H1 (cell line): ENCODE measurements around the gene SLC25A47. TPM values are rescaled to one million over a fixed set of nuclear protein-coding genes. Genes with fewer than 3 reads are reported as not detected.
A peak's percentile ranks its signal among the peaks of the same experiment; 100 is the strongest.

Experiments
- CTCF ChIA-PET: fragments of 300-600 bp; sonication (Branson Sonifier 250); formaldehyde crosslinking; loops from one replicate; lab custom pipeline; 2021; ENCODE audit not compliant: partially characterized antibody; lab: Charles Lee
- POLR2A ChIA-PET: fragments of 300-600 bp; sonication (Branson Sonifier 250); formaldehyde crosslinking; loops from one replicate; lab custom pipeline; 2021; ENCODE audit warnings: inconsistent platforms; ENCODE audit not compliant: partially characterized antibody; lab: Charles Lee
- DNase-seq, 2 experiments: peaks; one replicate each; pipeline versions ENCODE4 v3.0.0 to v3.0.0-alpha.2; 2010 to 2022; ENCODE audit warnings: low spot score in 2 of 2, low read depth in 1 of 2, mixed read lengths in 1 of 2
- FAIRE-seq: peaks from 2 replicates; lab custom pipeline; 2011; peaks lifted over from hg19 to GRCh38; lab: Jason Lieb, UNC
- H2AFZ ChIP-seq: 2 replicates; pipeline ENCODE4 v1.8.1; 2012; ENCODE audit warnings: low read length, inconsistent platforms
- H2AK5ac ChIP-seq: 2 replicates; pipeline ENCODE4 v1.6.1; 2013; ENCODE audit warnings: low read depth, low read length
- H2BK120ac ChIP-seq: replicated peaks from 2 replicates; pipeline ENCODE3; 2013; ENCODE audit warnings: low read depth, low read length, inconsistent platforms
- H2BK12ac ChIP-seq: 2 replicates; pipeline ENCODE4 v1.6.1; 2013; ENCODE audit warnings: low read depth, low read length
- H2BK15ac ChIP-seq: 2 replicates; pipeline ENCODE4 v1.6.1; 2013; ENCODE audit warnings: low read length
- H2BK20ac ChIP-seq: 2 replicates; pipeline ENCODE4 v1.6.1; 2013; ENCODE audit warnings: low read length
- H2BK5ac ChIP-seq: 2 replicates; pipeline ENCODE4 v1.6.1; 2013; ENCODE audit warnings: low read depth, low read length
- H3K14ac ChIP-seq: 2 replicates; pipeline ENCODE4 v1.6.1; 2013; ENCODE audit warnings: inconsistent platforms; ENCODE audit not compliant: insufficient read length
- H3K18ac ChIP-seq: 2 replicates; pipeline ENCODE4 v1.6.1; 2013; ENCODE audit warnings: low read length; ENCODE audit errors: extremely low read depth
- H3K23ac ChIP-seq: 2 replicates; pipeline ENCODE4 v1.6.1; 2013; ENCODE audit warnings: inconsistent platforms; ENCODE audit not compliant: insufficient read length
- H3K23me2 ChIP-seq: 2 replicates; pipeline ENCODE4 v1.6.1; 2013; ENCODE audit warnings: low read depth, low read length
- H3K27ac ChIP-seq: 2 replicates; pipeline ENCODE4 v1.6.1; 2011; ENCODE audit warnings: low read depth, low read length, inconsistent platforms
- H3K27me3 ChIP-seq, 4 experiments: replicated peaks in 1 of 4; 1 replicate in 1 of 4; 2 replicates in 3 of 4; pipeline versions ENCODE4 v1.6.1 to v1.8.1; 2011 to 2013; ENCODE audit warnings: low read length in 3 of 4, mild to moderate bottlenecking in 3 of 4, inconsistent platforms in 2 of 4, mixed read lengths in 2 of 4, moderate library complexity in 1 of 4; ENCODE audit not compliant: control insufficient read depth in 3 of 4, insufficient read depth in 3 of 4; ENCODE audit errors: extremely low read depth in 1 of 4
- H3K36me3 ChIP-seq, 4 experiments: 2 replicates each; pipeline versions ENCODE4 v1.6.1 to v1.8.1; 2011 to 2013; ENCODE audit warnings: mild to moderate bottlenecking in 4 of 4, low read length in 3 of 4, moderate library complexity in 2 of 4, control low read depth in 1 of 4, inconsistent platforms in 1 of 4; ENCODE audit not compliant: insufficient read depth in 4 of 4, control insufficient read depth in 2 of 4
- H3K4ac ChIP-seq: replicated peaks from 2 replicates; pipeline ENCODE3; 2013; ENCODE audit warnings: low read length, low read depth, mixed read lengths, inconsistent platforms; ENCODE audit not compliant: insufficient read length
- H3K4me1 ChIP-seq, 4 experiments: replicated peaks in 1 of 4; 1 replicate in 1 of 4; 2 replicates in 3 of 4; pipeline versions ENCODE4 v1.6.1 to v1.8.1; 2011 to 2013; ENCODE audit warnings: low read length in 3 of 4, inconsistent platforms in 2 of 4, mixed read lengths in 1 of 4; ENCODE audit not compliant: insufficient read depth in 4 of 4, control insufficient read depth in 3 of 4
- H3K4me2 ChIP-seq, 2 experiments: 2 replicates each; pipeline versions ENCODE4 v1.6.1 to v1.8.1; 2011 to 2013; ENCODE audit warnings: low read depth in 2 of 2, low read length in 2 of 2, control low read depth in 1 of 2, inconsistent platforms in 1 of 2, mild to moderate bottlenecking in 1 of 2; ENCODE audit not compliant: insufficient read depth in 1 of 2
- H3K4me3 ChIP-seq, 4 experiments: fragments of 200-600, 300-600 bp in 1 of 4; sonication (generic), shearing (Covaris generic), sonication (Bioruptor Twin) in 1 of 4; 2 replicates each; pipeline versions ENCODE4 v1.5.1 to v1.8.1; 2011 to 2016; ENCODE audit warnings: low read length in 4 of 4, low read depth in 3 of 4, control low read depth in 2 of 4, inconsistent platforms in 2 of 4, mild to moderate bottlenecking in 2 of 4, mixed read lengths in 1 of 4, moderate library complexity in 1 of 4; ENCODE audit not compliant: insufficient read depth in 2 of 4; ENCODE audit errors: extremely low read depth in 1 of 4
- H3K56ac ChIP-seq: replicated peaks from 2 replicates; pipeline ENCODE3; 2013; ENCODE audit warnings: low read depth, mild to moderate bottlenecking, mixed read lengths, low read length, inconsistent platforms; ENCODE audit not compliant: insufficient read length
- H3K79me1 ChIP-seq: 2 replicates; pipeline ENCODE4 v1.6.1; 2013; ENCODE audit warnings: low read depth, low read length, control low read depth
- H3K79me2 ChIP-seq, 2 experiments: 2 replicates each; pipeline versions ENCODE4 v1.6.1 to v1.8.1; 2012 to 2013; ENCODE audit warnings: low read length in 2 of 2, mild to moderate bottlenecking in 2 of 2, inconsistent platforms in 1 of 2; ENCODE audit not compliant: insufficient read depth in 2 of 2, control insufficient read depth in 1 of 2
- H3K9ac ChIP-seq, 4 experiments: replicated peaks in 1 of 4; 1 replicate in 1 of 4; 2 replicates in 3 of 4; pipeline versions ENCODE4 v1.6.1 to v1.8.1; 2011 to 2013; ENCODE audit warnings: low read depth in 3 of 4, low read length in 3 of 4, control low read depth in 2 of 4, mild to moderate bottlenecking in 2 of 4, moderate library complexity in 2 of 4, inconsistent platforms in 1 of 4; ENCODE audit errors: extremely low read depth in 1 of 4
- H3K9me3 ChIP-seq, 2 experiments: 2 replicates each; pipeline versions ENCODE4 v1.6.1 to v1.8.1; 2012 to 2013; ENCODE audit warnings: mild to moderate bottlenecking in 2 of 2, moderate library complexity in 2 of 2, control low read depth in 1 of 2, inconsistent platforms in 1 of 2, low read depth in 1 of 2, low read length in 1 of 2, mixed read lengths in 1 of 2; ENCODE audit not compliant: insufficient read depth in 2 of 2
- H4K20me1 ChIP-seq, 2 experiments: replicated peaks in 1 of 2; 2 replicates each; pipeline versions ENCODE3 to v1.8.1; 2011 to 2013; ENCODE audit warnings: inconsistent platforms in 2 of 2, low read length in 2 of 2, mild to moderate bottlenecking in 1 of 2; ENCODE audit not compliant: insufficient read depth in 2 of 2, control insufficient read depth in 1 of 2
- H4K5ac ChIP-seq: 2 replicates; pipeline ENCODE4 v1.6.1; 2013; ENCODE audit warnings: low read length, low read depth, mixed read lengths, inconsistent platforms; ENCODE audit not compliant: insufficient read length
- H4K8ac ChIP-seq: 2 replicates; pipeline ENCODE4 v1.8.0; 2013; ENCODE audit warnings: mild to moderate bottlenecking, moderate library complexity, low read length, inconsistent platforms; ENCODE audit not compliant: insufficient read depth; ENCODE audit errors: extremely low read depth
- H4K91ac ChIP-seq: replicated peaks from 2 replicates; pipeline ENCODE3; 2013; ENCODE audit warnings: low read length, mixed read lengths, inconsistent platforms; ENCODE audit not compliant: insufficient read length
- MAX ChIP-seq: IDR thresholded peaks from 2 replicates; pipeline ENCODE4 v1.6.1; 2012; ENCODE audit warnings: inconsistent platforms
- USF2 ChIP-seq: IDR thresholded peaks from 2 replicates; pipeline ENCODE4 v1.6.1; 2011; ENCODE audit warnings: low read length, improper control_type of control experiment
- WGBS, 2 experiments: shearing (Covaris generic) in 1 of 2; methylation state at CpG; one replicate each; pipeline versions ENCODE4 v1.1.6 to v1.1.7; 2013 to 2015; ENCODE audit warnings: low lambda C conversion rate in 2 of 2, mixed read lengths in 2 of 2, inconsistent platforms in 1 of 2, low coverage in 1 of 2, missing lambda C conversion rate in 1 of 2; ENCODE audit not compliant: insufficient replicate concordance in 2 of 2, insufficient coverage in 1 of 2, insufficient read length in 1 of 2; ENCODE audit errors: extremely low coverage in 1 of 2, missing lambda C conversion rate in 1 of 2; 5-methylcytosine and 5-hydroxymethylcytosine counted together
- polyA plus RNA-seq, 7 experiments: library from polyadenylated mRNA; depleted of rRNA in 3 of 7; stranded (reverse) in 5 of 7; unstranded in 2 of 7; fragments of >200 nt in 5 of 7; fragments of 200-250 nt in 2 of 7; gene quantifications; 1 replicate in 5 of 7; 2 replicates in 1 of 7; 4 replicates in 1 of 7; pipeline versions ENCODE4 v1.2.1 to v1.2.3, GENCODE V29; 2011 to 2013; ENCODE audit warnings: missing spikeins in 2 of 7, mixed read lengths in 2 of 7
- total RNA-seq: library from RNA; stranded (reverse); fragmentation: NEBNext Ultra II Directional; extraction: Animal tissue kit (Norgen Biotek cat#: 25700); gene quantifications from 2 replicates; pipeline ENCODE4 v1.2.1, GENCODE V29; 2021
- TF ChIP-seq, protein P1 (sequence below): IDR thresholded peaks from 2 replicates; pipeline ENCODE4 v1.6.1; 2012; ENCODE audit warnings: inconsistent platforms

The SLC25A47 gene
- total and polyA plus RNA-seq, 2 of the 8 experiments (the other 6 are each of a cell fraction or from before 2014, with no cell fraction given) = not detected

DNA sequence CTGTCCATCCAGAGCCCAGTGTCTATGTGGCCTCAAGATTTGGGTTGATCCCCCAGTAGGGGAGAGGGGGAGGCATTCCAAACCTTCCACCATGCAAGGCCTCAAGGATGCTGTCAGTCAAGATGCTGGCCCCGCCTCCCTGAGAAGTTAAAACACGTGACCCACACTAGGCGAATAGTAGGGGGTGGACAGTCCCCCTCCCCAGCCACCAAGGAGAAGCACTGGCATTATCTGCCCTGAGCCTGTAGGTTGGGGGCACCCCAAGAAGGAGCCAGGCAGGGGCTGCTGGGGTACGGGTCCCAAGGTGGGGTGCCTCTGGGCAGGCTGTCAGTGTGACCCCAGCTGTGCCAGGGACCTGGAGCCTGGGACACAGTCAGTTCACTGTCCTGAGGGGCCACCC lies 19.2 kb upstream of the SLC25A47 start:
- peaks cover 16 to 17% of the 10 kb centered on the region in 2 experiments for H4K20me1 ChIP-seq
- H3K56ac ChIP-seq = no peak overlapping the region
- WGBS, 2 experiments = 65% methylated on average over 4 of the region's 4 CpGs; no CpG with 5 or more reads in 1 of the 2 experiments
- peaks cover 10 to 22% (median 14%) of the 10 kb centered on the region in 4 experiments for H3K4me1 ChIP-seq
- peaks cover 6 to 52% of the 10 kb centered on the region in 2 experiments; a peak in 3 of 4 replicates for H3K79me2 ChIP-seq
- TF ChIP-seq USF2 (peak; percentile 63), MAX (0 out of 2 replicates have a peak, but pooled peaks have one; percentile 15)
- TF ChIP-seq, protein P1, sequence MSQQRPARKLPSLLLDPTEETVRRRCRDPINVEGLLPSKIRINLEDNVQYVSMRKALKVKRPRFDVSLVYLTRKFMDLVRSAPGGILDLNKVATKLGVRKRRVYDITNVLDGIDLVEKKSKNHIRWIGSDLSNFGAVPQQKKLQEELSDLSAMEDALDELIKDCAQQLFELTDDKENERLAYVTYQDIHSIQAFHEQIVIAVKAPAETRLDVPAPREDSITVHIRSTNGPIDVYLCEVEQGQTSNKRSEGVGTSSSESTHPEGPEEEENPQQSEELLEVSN = no peak
- H3K4me2 ChIP-seq = peak overlapping the region; percentile 81 to 90
- no peak overlapping the region for H2BK20ac ChIP-seq
- no peak overlapping the region for H4K5ac ChIP-seq
- H3K9ac ChIP-seq = no peak overlapping the region
- no peaks in the 10 kb centered on the region for H3K9me3 ChIP-seq
- H3K79me1 ChIP-seq = peaks cover 16% of the 10 kb centered on the region
- no peaks in the 10 kb centered on the region; a peak in 1 of 7 replicates for H3K27me3 ChIP-seq
- no peak overlapping the region for H4K8ac ChIP-seq
- no peak overlapping the region for H3K27ac ChIP-seq
- peak; percentile 80 for FAIRE-seq
- H2BK120ac ChIP-seq = no peak overlapping the region
- H2AK5ac ChIP-seq = no peak overlapping the region
- H2AFZ ChIP-seq = no peak overlapping the region
- no peak overlapping the region for H3K18ac ChIP-seq
- no peak overlapping the region for H4K91ac ChIP-seq
- DNase-seq = no peak
- H3K4ac ChIP-seq = no peak overlapping the region
- ChIA-PET CTCF (interaction anchor here (1.0 to 1.7 kb wide), 7 partner anchors 9 to 74 kb away, joined by 3 to 9 read pairs (median 4); a partner anchor contains a TSS), POLR2A (interaction anchor here (1.5 to 14.7 kb wide), 2 partner anchors 10 to 15 kb away, joined by 10 to 200 read pairs; no protein-coding TSS in a partner anchor)
- H3K23ac ChIP-seq = no peak overlapping the region
- 0 out of 2 replicates have a peak overlapping the region, but pooled peaks have one; percentile 81 for H2BK15ac ChIP-seq
- H2BK5ac ChIP-seq = 0 out of 2 replicates have a peak overlapping the region, but pooled peaks have one; percentile 77
- peaks cover 18% of the 10 kb centered on the region; the same call in 1 of the 2 replicates for H3K23me2 ChIP-seq
- H3K36me3 ChIP-seq = peaks cover 0 to 7% (median 0%) of the 10 kb centered on the region in 4 experiments; a peak in 3 of 8 replicates
- 0 out of 2 replicates have a peak overlapping the region, but pooled peaks have one; percentile 80 for H2BK12ac ChIP-seq
- H3K14ac ChIP-seq = no peak overlapping the region
- H3K4me3 ChIP-seq = peak overlapping the region in 1 of 4 experiments; percentile 95; a peak in 2 of 8 replicates
